Natural killer cell (primary cell): Measurements from ENCODE around the gene CAV2. TPM values are rescaled to one million over a fixed set of nuclear protein-coding genes. Genes with fewer than 3 reads are reported as not detected.

ENCODE experiments used
- ATAC-seq, 3 donors: fragments of 150-1000 bp in 2 of 3; fragments of 200-7000 bp in 1 of 3; cut with Tn5 transposase; 1 replicate in 1 of 3; 2 replicates in 2 of 3; pipeline ENCODE4 v1.10.0; 2021; ENCODE audit warnings: mild to moderate bottlenecking in 2 of 3, moderate library complexity in 2 of 3
- DNase-seq, 2 donors: peaks; one replicate each; pipeline versions ENCODE4 v3.0.0 to v3.0.0-alpha.2; 2013 to 2021; ENCODE audit warnings: mixed read lengths in 1 of 2
- H3K27ac ChIP-seq: one replicate; pipeline ENCODE4 v1.5.1; 2013; ENCODE audit warnings: mild to moderate bottlenecking, low read length
- H3K27me3 ChIP-seq: one replicate; pipeline ENCODE4 v1.6.1; 2013; ENCODE audit warnings: low read length; ENCODE audit not compliant: control insufficient read depth, insufficient read depth
- H3K36me3 ChIP-seq: one replicate; pipeline ENCODE4 v1.6.1; 2013; ENCODE audit warnings: low read length; ENCODE audit not compliant: control insufficient read depth, insufficient read depth
- H3K4me1 ChIP-seq: one replicate; pipeline ENCODE4 v1.6.1; 2013; ENCODE audit warnings: low read length; ENCODE audit not compliant: control insufficient read depth, insufficient read depth
- H3K4me3 ChIP-seq: one replicate; pipeline ENCODE4 v1.5.1; 2013; ENCODE audit warnings: low read length
- H3K9me3 ChIP-seq: one replicate; pipeline ENCODE4 v1.6.1; 2013; ENCODE audit warnings: low read length; ENCODE audit not compliant: control insufficient read depth, insufficient read depth
- H3K27ac Mint-ChIP-seq, 2 donors: one replicate each; pipeline ENCODE4 v1.8.0; 2022; ENCODE audit warnings: mild to moderate bottlenecking in 2 of 2, mixed read lengths in 2 of 2, moderate library complexity in 1 of 2
- H3K27me3 Mint-ChIP-seq, 2 donors: one replicate each; pipeline ENCODE4 v1.8.0; 2022; ENCODE audit warnings: low read depth in 2 of 2, mixed read lengths in 2 of 2
- H3K36me3 Mint-ChIP-seq: one replicate; pipeline ENCODE4 v1.8.0; 2022; ENCODE audit warnings: mixed read lengths
- H3K4me1 Mint-ChIP-seq, 2 donors: one replicate each; pipeline ENCODE4 v1.8.0; 2022; ENCODE audit warnings: mixed read lengths in 2 of 2
- H3K4me3 Mint-ChIP-seq: one replicate; pipeline ENCODE4 v1.8.0; 2022; ENCODE audit warnings: mild to moderate bottlenecking, moderate library complexity, mixed read lengths
- H3K9me3 Mint-ChIP-seq, 2 donors: one replicate each; pipeline ENCODE4 v1.8.0; 2022; ENCODE audit warnings: mixed read lengths in 2 of 2
- CTCF ChIP-seq: fragments of 200-600 bp; IDR thresholded peaks from one replicate; pipeline ENCODE4 v1.8.0; 2022; ENCODE audit warnings: antibody characterized with exemption
- WGBS: methylation state at CpG from one replicate; pipeline ENCODE4 v1.1.7; 2013; ENCODE audit warnings: missing lambda C conversion rate; ENCODE audit not compliant: insufficient coverage; 5-methylcytosine and 5-hydroxymethylcytosine counted together
- intact Hi-C: fragments of 100-400 bp; cut with micrococcal nuclease; formaldehyde crosslinking; loops from one replicate; pipeline ENCODE4 v1.14.2; 2022
- total RNA-seq, 4 donors: library from RNA; stranded (reverse); fragments of 120-200 nt in 1 of 4; gene quantifications; one replicate each; pipeline versions ENCODE4 v1.2.3 to v1.2.4, GENCODE V29; 2013 to 2022

CAV2 gene
- total RNA-seq, 3 donors from 2014 or later (not counting 1 experiment from before 2014, with no cell fraction given), result 1.9 TPM; not detected in 2

GRCh38 chr7:116545411-116545993 lies 46.0 kb downstream of the CAV2 start:
- Histone ChIP-seq H3K4me3 (no peak overlapping the region), H3K4me1 (no peaks in the 10 kb centered on the region), H3K36me3 (no peaks in the 10 kb centered on the region), H3K27me3 (peaks cover 2% of the 10 kb centered on the region), H3K9me3 (no peaks in the 10 kb centered on the region), H3K27ac (no peak overlapping the region)
- no peak for TF ChIP-seq CTCF
- intact Hi-C loops, result no loop called here
- 90% methylated on average over 6 of the region's 6 CpGs for WGBS
- Mint-ChIP-seq H3K36me3 (no peaks in the 10 kb centered on the region), H3K27ac (no peak overlapping the region), H3K4me1 (no peaks in the 10 kb centered on the region), H3K4me3 (no peak overlapping the region), H3K9me3 (no peaks in the 10 kb centered on the region), H3K27me3 (peaks cover 8 to 36% of the 10 kb centered on the region in 2 donors)
- DNase-seq (no peak), ATAC-seq (no peak)

- H3K4me1 ChIP-seq, result no peaks in the 10 kb centered on the region
- Mint-ChIP-seq H3K36me3 (no peaks in the 10 kb centered on the region), H3K27me3 (peaks cover 5 to 30% of the 10 kb centered on the region in 2 donors), H3K9me3 (no peaks in the 10 kb centered on the region), H3K4me3 (no peak overlapping the region), H3K27ac (no peak overlapping the region), H3K4me1 (no peaks in the 10 kb centered on the region)
- H3K4me3 ChIP-seq, result no peak overlapping the region
- no peak for DNase-seq
- H3K36me3 ChIP-seq, result no peaks in the 10 kb centered on the region
- 94% methylated on average over 11 of the region's 11 CpGs for WGBS
- no peak for ATAC-seq
- no peak for TF ChIP-seq CTCF
- H3K27me3 ChIP-seq, result no peaks in the 10 kb centered on the region
- no peak overlapping the region for H3K27ac ChIP-seq
- intact Hi-C loops, result no loop called here
- no peaks in the 10 kb centered on the region for H3K9me3 ChIP-seq
These were observed 46.5 kb downstream of the CAV2 start for GRCh38 chr7:116546054-116546453.

- H3K4me1 ChIP-seq, result no peaks in the 10 kb centered on the region
- no peaks in the 10 kb centered on the region for H3K27me3 ChIP-seq
- H3K9me3 ChIP-seq, result no peaks in the 10 kb centered on the region
- Mint-ChIP-seq H3K36me3 (no peaks in the 10 kb centered on the region), H3K27me3 (peaks cover 4 to 27% of the 10 kb centered on the region in 2 donors), H3K4me1 (no peaks in the 10 kb centered on the region), H3K27ac (no peak overlapping the region), H3K9me3 (no peaks in the 10 kb centered on the region), H3K4me3 (no peak overlapping the region)
- ATAC-seq (no peak), DNase-seq (no peak)
- no peak overlapping the region for H3K27ac ChIP-seq
- no peak overlapping the region for H3K4me3 ChIP-seq
- WGBS, result no CpG with 5 or more reads among the region's 1 CpG
- no peaks in the 10 kb centered on the region for H3K36me3 ChIP-seq
- TF ChIP-seq CTCF, result no peak
- intact Hi-C loops, result no loop called here
These were observed 47.4 kb downstream of the CAV2 start for GRCh38 chr7:116546916-116547315.

GRCh38 chr7:116547347-116547746 lies 47.8 kb downstream of the CAV2 start:
- Mint-ChIP-seq H3K36me3 (no peaks in the 10 kb centered on the region), H3K4me3 (no peak overlapping the region), H3K27me3 (peaks cover 4 to 27% of the 10 kb centered on the region in 2 donors), H3K9me3 (no peaks in the 10 kb centered on the region), H3K4me1 (no peaks in the 10 kb centered on the region), H3K27ac (no peak overlapping the region)
- H3K9me3 ChIP-seq, result no peaks in the 10 kb centered on the region
- DNase-seq (no peak), ATAC-seq (no peak)
- TF ChIP-seq CTCF, result no peak
- WGBS, result 74% methylated on average over 1 of the region's 2 CpGs
- H3K4me3 ChIP-seq, result no peak overlapping the region
- H3K27ac ChIP-seq, result no peak overlapping the region
- intact Hi-C loops, result no loop called here
- H3K27me3 ChIP-seq, result no peaks in the 10 kb centered on the region
- H3K36me3 ChIP-seq, result no peaks in the 10 kb centered on the region
- H3K4me1 ChIP-seq, result no peaks in the 10 kb centered on the region
